ENCODE data around the gene DNAAF1.

GRCh38 chr16:84161037-84161436 is 15.9 kb downstream of the DNAAF1 start:
- TF ChIP-seq CTCF (IDR thresholded peaks at IDR 0.05) = no peak
- TF ChIP-seq POLR2A (IDR thresholded peaks at IDR 0.05) = no peak

Data from heart left ventricle (tissue), 13 donors.